Measurements from ENCODE around the gene C5orf34. TPM values are rescaled to one million over a fixed set of nuclear protein-coding genes. Genes with fewer than 3 reads are reported as not detected.

The C5orf34 gene
- total and polyA plus RNA-seq, 2 experiments from 2014 or later, result 3.7 to 5.2 TPM

GRCh38 chr5:43548358-43548757 lies 33.4 kb upstream of the C5orf34 start:
- Histone ChIP-seq H3K36me3 (peaks cover 55% of the 10 kb centered on the region), H3K4me1 (ENCODE audit: low read depth) (peaks cover 12% of the 10 kb centered on the region), H3K9me3 (ENCODE audit: low read depth) (no peaks in the 10 kb centered on the region), H3K27ac (no peak overlapping the region), H3K4me3 (no peak overlapping the region), H3K27me3 (no peaks in the 10 kb centered on the region)
- DNase-seq (ENCODE audit: low read depth in 1 of 2, low spot score in 1 of 2), result no peak
- TF ChIP-seq CTCF (IDR thresholded peaks at IDR 0.05; ENCODE audit: low read depth, low read length), result no peak

- no peak for DNase-seq (ENCODE audit: low read depth in 1 of 2, low spot score in 1 of 2)
- no peak for TF ChIP-seq CTCF (IDR thresholded peaks at IDR 0.05; ENCODE audit: low read depth, low read length)
- no peak overlapping the region for H3K27ac ChIP-seq
- H3K4me3 ChIP-seq, result no peak overlapping the region
- H3K4me1 ChIP-seq (ENCODE audit: low read depth), result peaks cover 9% of the 10 kb centered on the region
- H3K36me3 ChIP-seq, result peaks cover 60% of the 10 kb centered on the region
- H3K27me3 ChIP-seq, result no peaks in the 10 kb centered on the region
- no peaks in the 10 kb centered on the region for H3K9me3 ChIP-seq (ENCODE audit: low read depth)
These were observed 32.6 kb upstream of the C5orf34 start for GRCh38 chr5:43547532-43547931.

GRCh38 chr5:43543434-43543833 lies 28.5 kb upstream of the C5orf34 start:
- H3K27ac ChIP-seq, result no peak overlapping the region

GRCh38 chr5:43540746-43541145 lies 25.8 kb upstream of the C5orf34 start:
- TF ChIP-seq CTCF (IDR thresholded peaks at IDR 0.05; ENCODE audit: low read depth, low read length), result no peak
- no peak for DNase-seq (ENCODE audit: low read depth in 1 of 2, low spot score in 1 of 2)
- H3K9me3 ChIP-seq (ENCODE audit: low read depth), result no peaks in the 10 kb centered on the region
- H3K36me3 ChIP-seq, result peaks cover 77% of the 10 kb centered on the region
- no peaks in the 10 kb centered on the region for H3K4me1 ChIP-seq (ENCODE audit: low read depth)
- no peaks in the 10 kb centered on the region for H3K27me3 ChIP-seq
- H3K27ac ChIP-seq, result no peak overlapping the region
- no peak overlapping the region for H3K4me3 ChIP-seq

More at GRCh38 chr5:43543434-43543833, 28.5 kb upstream of the C5orf34 start:
- H3K27me3 ChIP-seq, result no peaks in the 10 kb centered on the region
- DNase-seq (ENCODE audit: low read depth in 1 of 2, low spot score in 1 of 2), result peak in 1 of 2 donors; percentile 25
- no peak for TF ChIP-seq CTCF (IDR thresholded peaks at IDR 0.05; ENCODE audit: low read depth, low read length)
- no peak overlapping the region for H3K4me3 ChIP-seq
- H3K36me3 ChIP-seq, result peaks cover 78% of the 10 kb centered on the region
- H3K9me3 ChIP-seq (ENCODE audit: low read depth), result no peaks in the 10 kb centered on the region
- H3K4me1 ChIP-seq (ENCODE audit: low read depth), result no peaks in the 10 kb centered on the region

- Histone ChIP-seq H3K27ac (no peak overlapping the region), H3K36me3 (peaks cover 87% of the 10 kb centered on the region), H3K4me3 (no peak overlapping the region), H3K9me3 (ENCODE audit: low read depth) (no peaks in the 10 kb centered on the region), H3K27me3 (no peaks in the 10 kb centered on the region), H3K4me1 (ENCODE audit: low read depth) (no peaks in the 10 kb centered on the region)
- TF ChIP-seq CTCF (IDR thresholded peaks at IDR 0.05; ENCODE audit: low read depth, low read length), result no peak
- DNase-seq (ENCODE audit: low read depth in 1 of 2, low spot score in 1 of 2), result no peak
These were observed 22.0 kb upstream of the C5orf34 start for GRCh38 chr5:43536972-43537371.

GRCh38 chr5:43533646-43534045 lies 18.7 kb upstream of the C5orf34 start:
- no peak overlapping the region for H3K4me3 ChIP-seq
- H3K36me3 ChIP-seq, result peaks cover 90% of the 10 kb centered on the region
- H3K4me1 ChIP-seq (ENCODE audit: low read depth), result no peaks in the 10 kb centered on the region
- no peak for TF ChIP-seq CTCF (IDR thresholded peaks at IDR 0.05; ENCODE audit: low read depth, low read length)
- no peak overlapping the region for H3K27ac ChIP-seq
- H3K9me3 ChIP-seq (ENCODE audit: low read depth), result no peaks in the 10 kb centered on the region
- no peak for DNase-seq (ENCODE audit: low read depth in 1 of 2, low spot score in 1 of 2)
- H3K27me3 ChIP-seq, result no peaks in the 10 kb centered on the region
